GM12878 (cell line): ENCODE data around the gene MYH9.

Experiments
- ASH2L ChIP-seq: fragments of 300-600, 200-600 bp; sonication (generic); IDR thresholded peaks from 2 replicates; pipeline ENCODE4 v1.6.1; 2017; ENCODE audit warnings: low read depth, mild to moderate bottlenecking, borderline replicate concordance
- BHLHE40 ChIP-seq, 2 experiments: fragments of 450-650 bp in 1 of 2; IDR thresholded peaks; 2 replicates each; pipeline ENCODE4 v1.6.1; 2011 to 2017; ENCODE audit warnings: low read depth in 2 of 2, borderline replicate concordance in 1 of 2, improper control_type of control experiment in 1 of 2, low read length in 1 of 2, mild to moderate bottlenecking in 1 of 2
- CREM ChIP-seq: IDR thresholded peaks from 2 replicates; pipeline ENCODE4 v1.6.1; 2014; ENCODE audit warnings: antibody characterized with exemption, low read depth
- NFXL1 ChIP-seq: fragments of 450-650 bp; IDR thresholded peaks from 2 replicates; pipeline ENCODE4 v1.6.1; 2017; ENCODE audit warnings: antibody characterized with exemption, mild to moderate bottlenecking, borderline replicate concordance
- TF ChIP-seq, protein P1 (sequence below): fragments of 150-350 bp; IDR thresholded peaks from 2 replicates; pipeline ENCODE4 v1.6.1; 2016; ENCODE audit warnings: low read depth, low read length
- TF ChIP-seq, protein P2 (sequence below), 3 experiments: IDR thresholded peaks in 2 of 3; conservative IDR thresholded peaks in 1 of 3; 2 replicates each; pipeline ENCODE4 v1.5.1; 2011; ENCODE audit warnings: low read depth in 3 of 3, low read length in 3 of 3, mild to moderate bottlenecking in 3 of 3, control low read depth in 2 of 3, moderate library complexity in 2 of 3, inconsistent platforms in 1 of 3, mixed read lengths in 1 of 3; ENCODE audit not compliant: control insufficient read depth in 2 of 3, insufficient read depth in 1 of 3; ENCODE audit errors: extremely low read depth in 1 of 3
- TF ChIP-seq, protein P3 (sequence below): fragments of 450-650 bp; formaldehyde crosslinking; IDR thresholded peaks from 2 replicates; pipeline ENCODE4 v1.5.0; 2022; ENCODE audit warnings: mild to moderate bottlenecking, missing genetic modification characterization

DNA sequence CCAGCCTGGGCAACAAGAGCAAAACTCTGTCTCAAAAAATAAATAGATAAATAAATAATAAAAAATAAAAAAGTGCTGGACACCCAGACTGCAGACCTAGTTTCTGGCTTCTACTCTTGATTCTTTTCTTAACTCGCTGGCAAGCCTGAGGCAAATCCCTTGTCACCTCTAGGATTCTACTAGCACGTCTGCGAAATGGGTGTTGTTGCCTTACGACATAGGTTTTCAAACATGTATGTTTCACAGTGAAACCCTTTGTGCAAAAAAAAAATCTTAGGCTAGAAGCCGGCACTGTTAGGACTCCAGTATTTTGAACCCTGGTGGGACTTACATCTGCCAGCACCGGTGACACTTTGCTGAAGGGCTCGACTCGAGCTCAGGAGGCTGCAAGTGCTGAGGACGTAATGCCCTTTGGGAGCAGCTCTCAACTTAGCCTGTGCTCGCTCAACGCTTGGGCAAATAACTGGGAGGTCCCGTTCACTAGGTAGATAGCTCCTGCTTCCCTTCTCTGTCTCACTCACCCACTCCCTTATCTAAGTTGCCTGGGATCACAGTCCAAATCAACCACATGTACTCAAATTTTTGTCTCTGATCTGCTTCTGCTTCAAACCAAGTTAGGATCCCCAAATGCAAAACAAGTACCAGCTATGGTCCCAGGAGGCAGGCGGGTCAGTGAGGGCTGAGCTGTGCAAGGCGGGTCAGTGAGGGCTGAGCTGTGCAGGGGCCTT lies 34.7 kb upstream of the MYH9 start:
- TF ChIP-seq, protein P1, sequence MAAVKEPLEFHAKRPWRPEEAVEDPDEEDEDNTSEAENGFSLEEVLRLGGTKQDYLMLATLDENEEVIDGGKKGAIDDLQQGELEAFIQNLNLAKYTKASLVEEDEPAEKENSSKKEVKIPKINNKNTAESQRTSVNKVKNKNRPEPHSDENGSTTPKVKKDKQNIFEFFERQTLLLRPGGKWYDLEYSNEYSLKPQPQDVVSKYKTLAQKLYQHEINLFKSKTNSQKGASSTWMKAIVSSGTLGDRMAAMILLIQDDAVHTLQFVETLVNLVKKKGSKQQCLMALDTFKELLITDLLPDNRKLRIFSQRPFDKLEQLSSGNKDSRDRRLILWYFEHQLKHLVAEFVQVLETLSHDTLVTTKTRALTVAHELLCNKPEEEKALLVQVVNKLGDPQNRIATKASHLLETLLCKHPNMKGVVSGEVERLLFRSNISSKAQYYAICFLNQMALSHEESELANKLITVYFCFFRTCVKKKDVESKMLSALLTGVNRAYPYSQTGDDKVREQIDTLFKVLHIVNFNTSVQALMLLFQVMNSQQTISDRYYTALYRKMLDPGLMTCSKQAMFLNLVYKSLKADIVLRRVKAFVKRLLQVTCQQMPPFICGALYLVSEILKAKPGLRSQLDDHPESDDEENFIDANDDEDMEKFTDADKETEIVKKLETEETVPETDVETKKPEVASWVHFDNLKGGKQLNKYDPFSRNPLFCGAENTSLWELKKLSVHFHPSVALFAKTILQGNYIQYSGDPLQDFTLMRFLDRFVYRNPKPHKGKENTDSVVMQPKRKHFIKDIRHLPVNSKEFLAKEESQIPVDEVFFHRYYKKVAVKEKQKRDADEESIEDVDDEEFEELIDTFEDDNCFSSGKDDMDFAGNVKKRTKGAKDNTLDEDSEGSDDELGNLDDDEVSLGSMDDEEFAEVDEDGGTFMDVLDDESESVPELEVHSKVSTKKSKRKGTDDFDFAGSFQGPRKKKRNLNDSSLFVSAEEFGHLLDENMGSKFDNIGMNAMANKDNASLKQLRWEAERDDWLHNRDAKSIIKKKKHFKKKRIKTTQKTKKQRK, result no peak
- no peak for TF ChIP-seq NFXL1
- TF ChIP-seq CREM, result no peak
- no peak for TF ChIP-seq BHLHE40 (IDR thresholded peaks at IDR 0.05; ENCODE audit: borderline replicate concordance in 1 of 2, low read depth in 2 of 2, low read length in 1 of 2)
- TF ChIP-seq, protein P2, sequence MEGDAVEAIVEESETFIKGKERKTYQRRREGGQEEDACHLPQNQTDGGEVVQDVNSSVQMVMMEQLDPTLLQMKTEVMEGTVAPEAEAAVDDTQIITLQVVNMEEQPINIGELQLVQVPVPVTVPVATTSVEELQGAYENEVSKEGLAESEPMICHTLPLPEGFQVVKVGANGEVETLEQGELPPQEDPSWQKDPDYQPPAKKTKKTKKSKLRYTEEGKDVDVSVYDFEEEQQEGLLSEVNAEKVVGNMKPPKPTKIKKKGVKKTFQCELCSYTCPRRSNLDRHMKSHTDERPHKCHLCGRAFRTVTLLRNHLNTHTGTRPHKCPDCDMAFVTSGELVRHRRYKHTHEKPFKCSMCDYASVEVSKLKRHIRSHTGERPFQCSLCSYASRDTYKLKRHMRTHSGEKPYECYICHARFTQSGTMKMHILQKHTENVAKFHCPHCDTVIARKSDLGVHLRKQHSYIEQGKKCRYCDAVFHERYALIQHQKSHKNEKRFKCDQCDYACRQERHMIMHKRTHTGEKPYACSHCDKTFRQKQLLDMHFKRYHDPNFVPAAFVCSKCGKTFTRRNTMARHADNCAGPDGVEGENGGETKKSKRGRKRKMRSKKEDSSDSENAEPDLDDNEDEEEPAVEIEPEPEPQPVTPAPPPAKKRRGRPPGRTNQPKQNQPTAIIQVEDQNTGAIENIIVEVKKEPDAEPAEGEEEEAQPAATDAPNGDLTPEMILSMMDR (IDR thresholded peaks at IDR 0.05 in 2 of 3, conservative IDR thresholded peaks at IDR 0.05 in 1 of 3; ENCODE audit: control insufficient read depth in 2 of 3, extremely low read depth in 1 of 3, insufficient read depth in 1 of 3, low read depth in 3 of 3, low read length in 3 of 3), result no peak
- TF ChIP-seq, protein P3, sequence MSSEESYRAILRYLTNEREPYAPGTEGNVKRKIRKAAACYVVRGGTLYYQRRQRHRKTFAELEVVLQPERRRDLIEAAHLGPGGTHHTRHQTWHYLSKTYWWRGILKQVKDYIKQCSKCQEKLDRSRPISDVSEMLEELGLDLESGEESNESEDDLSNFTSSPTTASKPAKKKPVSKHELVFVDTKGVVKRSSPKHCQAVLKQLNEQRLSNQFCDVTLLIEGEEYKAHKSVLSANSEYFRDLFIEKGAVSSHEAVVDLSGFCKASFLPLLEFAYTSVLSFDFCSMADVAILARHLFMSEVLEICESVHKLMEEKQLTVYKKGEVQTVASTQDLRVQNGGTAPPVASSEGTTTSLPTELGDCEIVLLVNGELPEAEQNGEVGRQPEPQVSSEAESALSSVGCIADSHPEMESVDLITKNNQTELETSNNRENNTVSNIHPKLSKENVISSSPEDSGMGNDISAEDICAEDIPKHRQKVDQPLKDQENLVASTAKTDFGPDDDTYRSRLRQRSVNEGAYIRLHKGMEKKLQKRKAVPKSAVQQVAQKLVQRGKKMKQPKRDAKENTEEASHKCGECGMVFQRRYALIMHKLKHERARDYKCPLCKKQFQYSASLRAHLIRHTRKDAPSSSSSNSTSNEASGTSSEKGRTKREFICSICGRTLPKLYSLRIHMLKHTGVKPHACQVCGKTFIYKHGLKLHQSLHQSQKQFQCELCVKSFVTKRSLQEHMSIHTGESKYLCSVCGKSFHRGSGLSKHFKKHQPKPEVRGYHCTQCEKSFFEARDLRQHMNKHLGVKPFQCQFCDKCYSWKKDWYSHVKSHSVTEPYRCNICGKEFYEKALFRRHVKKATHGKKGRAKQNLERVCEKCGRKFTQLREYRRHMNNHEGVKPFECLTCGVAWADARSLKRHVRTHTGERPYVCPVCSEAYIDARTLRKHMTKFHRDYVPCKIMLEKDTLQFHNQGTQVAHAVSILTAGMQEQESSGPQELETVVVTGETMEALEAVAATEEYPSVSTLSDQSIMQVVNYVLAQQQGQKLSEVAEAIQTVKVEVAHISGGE (CRISPR knock-in tag), result no peak
- TF ChIP-seq ASH2L, result no peak
